ENCODE measurements around the gene LRRC3C.

DNA sequence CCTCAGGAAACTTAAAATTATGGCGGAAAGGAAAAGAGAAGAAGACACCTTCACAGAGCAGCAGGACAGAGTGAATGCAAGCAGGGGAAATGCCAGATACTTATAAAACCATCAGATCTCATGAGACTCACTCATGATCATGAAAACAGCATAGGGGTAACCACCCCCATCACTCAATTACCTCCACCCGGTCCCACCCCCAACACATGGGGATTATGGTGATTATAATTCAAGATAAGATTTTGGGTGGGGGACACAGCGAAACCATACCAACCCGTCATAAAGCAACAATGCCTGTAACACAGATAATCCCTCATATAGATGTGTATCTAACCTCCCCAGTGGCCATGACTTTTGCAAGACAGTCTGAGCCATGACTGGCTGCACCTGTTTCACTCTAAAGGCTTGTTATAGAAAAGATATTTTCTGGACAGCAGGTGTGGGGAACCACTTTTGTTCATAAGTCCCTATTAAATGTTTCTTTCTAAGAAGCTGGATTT is 28.2 kb downstream of the LRRC3C start:
- TF ChIP-seq, protein P1, sequence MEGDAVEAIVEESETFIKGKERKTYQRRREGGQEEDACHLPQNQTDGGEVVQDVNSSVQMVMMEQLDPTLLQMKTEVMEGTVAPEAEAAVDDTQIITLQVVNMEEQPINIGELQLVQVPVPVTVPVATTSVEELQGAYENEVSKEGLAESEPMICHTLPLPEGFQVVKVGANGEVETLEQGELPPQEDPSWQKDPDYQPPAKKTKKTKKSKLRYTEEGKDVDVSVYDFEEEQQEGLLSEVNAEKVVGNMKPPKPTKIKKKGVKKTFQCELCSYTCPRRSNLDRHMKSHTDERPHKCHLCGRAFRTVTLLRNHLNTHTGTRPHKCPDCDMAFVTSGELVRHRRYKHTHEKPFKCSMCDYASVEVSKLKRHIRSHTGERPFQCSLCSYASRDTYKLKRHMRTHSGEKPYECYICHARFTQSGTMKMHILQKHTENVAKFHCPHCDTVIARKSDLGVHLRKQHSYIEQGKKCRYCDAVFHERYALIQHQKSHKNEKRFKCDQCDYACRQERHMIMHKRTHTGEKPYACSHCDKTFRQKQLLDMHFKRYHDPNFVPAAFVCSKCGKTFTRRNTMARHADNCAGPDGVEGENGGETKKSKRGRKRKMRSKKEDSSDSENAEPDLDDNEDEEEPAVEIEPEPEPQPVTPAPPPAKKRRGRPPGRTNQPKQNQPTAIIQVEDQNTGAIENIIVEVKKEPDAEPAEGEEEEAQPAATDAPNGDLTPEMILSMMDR (IDR thresholded peaks at IDR 0.05; ENCODE audit: insufficient read depth, low read depth, low read length) = no peak
- no peak for TF ChIP-seq EZH2 (IDR thresholded peaks at IDR 0.05; ENCODE audit: insufficient read depth, low read length)
